ENCODE data around the gene RNGTT. TPM values are rescaled to one million over a fixed set of nuclear protein-coding genes. Genes with fewer than 3 reads are reported as not detected.

The RNGTT gene
- total and polyA plus RNA-seq, 12 donors, result 3.1 to 10.9 (median 8.6) TPM

GRCh38 chr6:88671624-88672023 is 291.8 kb downstream of the RNGTT start:
- Histone ChIP-seq H3K27me3 (no peaks in the 10 kb centered on the region), H3K4me1 (no peaks in the 10 kb centered on the region), H3K36me3 (peaks cover 0 to 10% (median 0%) of the 10 kb centered on the region in 9 donors), H3K27ac (no peak overlapping the region), H3K4me3 (no peak overlapping the region), H3K9me3 (peaks cover 0 to 44% (median 27%) of the 10 kb centered on the region in 11 donors)
- 71 to 74% methylated on average over 2 of the region's 2 CpGs for WGBS, 2 donors
- ATAC-seq (no peak), DNase-seq (no peak)
- no peak for TF ChIP-seq CTCF (IDR thresholded peaks at IDR 0.05)
- intact Hi-C loops (cut with DNase I), result no loop called here

GRCh38 chr6:88670369-88670768 is 293.0 kb downstream of the RNGTT start:
- DNase-seq (no peak), ATAC-seq (no peak)
- intact Hi-C loops (cut with DNase I), result no loop called here
- WGBS, 2 donors, result 99 to 100% methylated on average over 3 of the region's 3 CpGs
- TF ChIP-seq CTCF (IDR thresholded peaks at IDR 0.05), result no peak
- Histone ChIP-seq H3K9me3 (peaks cover 0 to 44% (median 27%) of the 10 kb centered on the region in 11 donors), H3K4me3 (no peak overlapping the region), H3K36me3 (peaks cover 0 to 10% (median 0%) of the 10 kb centered on the region in 9 donors), H3K27ac (no peak overlapping the region), H3K4me1 (no peaks in the 10 kb centered on the region), H3K27me3 (no peaks in the 10 kb centered on the region)

- DNase-seq (no peak), ATAC-seq (no peak)
- Histone ChIP-seq H3K27ac (no peak overlapping the region), H3K4me3 (no peak overlapping the region), H3K27me3 (no peaks in the 10 kb centered on the region), H3K36me3 (peaks cover 0 to 10% (median 0%) of the 10 kb centered on the region in 9 donors), H3K9me3 (peaks cover 0 to 41% (median 27%) of the 10 kb centered on the region in 11 donors), H3K4me1 (no peaks in the 10 kb centered on the region)
- WGBS, 2 donors, result 98 to 100% methylated on average over 4 of the region's 4 CpGs
- no peak for TF ChIP-seq CTCF (IDR thresholded peaks at IDR 0.05)
- intact Hi-C loops (cut with DNase I), result no loop called here
Observed at GRCh38 chr6:88669475-88669874, 293.9 kb downstream of the RNGTT start.

- WGBS, 2 donors, result 93 to 98% methylated on average over 5 of the region's 5 CpGs
- no peak for DNase-seq
Observed at GRCh38 chr6:88666901-88667300, 296.5 kb downstream of the RNGTT start.

More at GRCh38 chr6:88666901-88667300, 296.5 kb downstream of the RNGTT start:
- Histone ChIP-seq H3K9me3 (peaks cover 0 to 51% (median 27%) of the 10 kb centered on the region in 11 donors), H3K4me1 (no peaks in the 10 kb centered on the region), H3K27me3 (no peaks in the 10 kb centered on the region), H3K4me3 (no peak overlapping the region), H3K36me3 (peaks cover 0 to 10% (median 0%) of the 10 kb centered on the region in 9 donors), H3K27ac (no peak overlapping the region)
- no peak for ATAC-seq
- intact Hi-C loops (cut with DNase I), result no loop called here
- TF ChIP-seq CTCF (IDR thresholded peaks at IDR 0.05), result no peak

All from heart right ventricle (tissue), 16 donors.